GM23338 (cell line): ENCODE results near the gene FRMD3. TPM values are rescaled to one million over a fixed set of nuclear protein-coding genes. Genes with fewer than 3 reads are reported as not detected.

Experiments
- ATAC-seq: fragments of 200-7000 bp; cut with Tn5 transposase; 3 replicates; pipeline ENCODE4 v1.9.1; 2020
- DNase-seq: peaks from one replicate; pipeline ENCODE4 v3.0.0-alpha.2; 2015; ENCODE audit warnings: low spot score
- H2AFZ ChIP-seq: fragments of 200-600 bp; sonication (generic); 2 replicates; pipeline ENCODE4 v1.8.0; 2016; ENCODE audit warnings: antibody characterized with exemption, mild to moderate bottlenecking, moderate library complexity
- H3F3A ChIP-seq: fragments of 200-600 bp; sonication (generic); replicated peaks from 2 replicates; pipeline ENCODE4 v1.8.0; 2017; ENCODE audit warnings: antibody characterized with exemption, mixed run types, low read depth
- H3K27ac ChIP-seq: fragments of 200-600 bp; sonication (generic); 2 replicates; pipeline ENCODE4 v1.6.1; 2016; ENCODE audit warnings: low read depth
- H3K27me3 ChIP-seq: fragments of 200-600 bp; sonication (generic); 2 replicates; pipeline ENCODE4 v1.8.0; 2016; ENCODE audit warnings: mild to moderate bottlenecking, mixed run types, moderate library complexity; ENCODE audit not compliant: insufficient read depth
- H3K36me3 ChIP-seq: fragments of 200-600 bp; sonication (generic); 2 replicates; pipeline ENCODE4 v1.8.0; 2016; ENCODE audit warnings: mild to moderate bottlenecking; ENCODE audit not compliant: insufficient read depth
- H3K4me1 ChIP-seq: fragments of 200-600 bp; sonication (generic); 2 replicates; pipeline ENCODE4 v1.8.0; 2016; ENCODE audit warnings: mild to moderate bottlenecking, moderate library complexity; ENCODE audit not compliant: insufficient read depth
- H3K4me2 ChIP-seq: fragments of 200-600 bp; sonication (generic); 2 replicates; pipeline ENCODE4 v1.7.1; 2017; ENCODE audit warnings: mixed run types
- H3K4me3 ChIP-seq: fragments of 200-600 bp; sonication (generic); 2 replicates; pipeline ENCODE4 v1.6.1; 2016; ENCODE audit warnings: mixed run types
- H3K79me2 ChIP-seq: fragments of 200-600 bp; sonication (generic); replicated peaks from 2 replicates; pipeline ENCODE4 v1.8.0; 2017; ENCODE audit warnings: mild to moderate bottlenecking; ENCODE audit not compliant: insufficient read depth
- H3K9me2 ChIP-seq: fragments of 200-600 bp; sonication (generic); 2 replicates; pipeline ENCODE4 v1.8.0; 2017; ENCODE audit not compliant: insufficient read depth
- H4K20me1 ChIP-seq: fragments of 200-600 bp; sonication (generic); replicated peaks from 2 replicates; pipeline ENCODE4 v1.8.0; 2017; ENCODE audit warnings: mild to moderate bottlenecking; ENCODE audit not compliant: insufficient read depth
- H3K27ac Mint-ChIP-seq: 2 replicates; pipeline ENCODE4 v1.8.0; 2020; ENCODE audit warnings: inconsistent platforms, mild to moderate bottlenecking, moderate library complexity, mixed read lengths
- H3K27me3 Mint-ChIP-seq: 3 replicates; pipeline ENCODE4 v1.8.0; 2022; ENCODE audit warnings: low read depth, mild to moderate bottlenecking, moderate library complexity, mixed read lengths, inconsistent platforms; ENCODE audit not compliant: insufficient read depth, poor library complexity
- H3K36me3 Mint-ChIP-seq: 3 replicates; pipeline ENCODE4 v1.8.0; 2021; ENCODE audit warnings: low read depth, mild to moderate bottlenecking, inconsistent platforms, moderate library complexity, mixed read lengths
- H3K4me1 Mint-ChIP-seq: 3 replicates; pipeline ENCODE4 v1.8.0; 2020; ENCODE audit warnings: mild to moderate bottlenecking, inconsistent platforms, mixed read lengths
- H3K4me3 Mint-ChIP-seq: 3 replicates; pipeline ENCODE4 v1.8.0; 2021; ENCODE audit warnings: moderate library complexity, mild to moderate bottlenecking, inconsistent platforms, mixed read lengths
- H3K9me3 Mint-ChIP-seq: 3 replicates; pipeline ENCODE4 v1.8.0; 2020; ENCODE audit warnings: moderate library complexity, mild to moderate bottlenecking, inconsistent platforms, mixed read lengths
- CREB1 ChIP-seq: fragments of 250-450 bp; sonication (Bioruptor Pico); IDR thresholded peaks from 2 replicates; pipeline ENCODE4 v1.5.0; 2020; ENCODE audit warnings: low read depth, mild to moderate bottlenecking, moderate library complexity
- CTCF ChIP-seq, 2 experiments: fragments of 200-600 bp in 1 of 2; sonication (generic) in 1 of 2; conservative IDR thresholded peaks; 2 replicates each; pipeline versions ENCODE4 v1.5.1 to v1.6.1; 2016 to 2017; ENCODE audit warnings: antibody characterized with exemption in 2 of 2, low read depth in 2 of 2, mild to moderate bottlenecking in 2 of 2, moderate library complexity in 1 of 2
- ETS1 ChIP-seq: IDR thresholded peaks from 2 replicates; pipeline ENCODE4 v1.6.1; 2016; ENCODE audit warnings: antibody characterized with exemption
- EZH2 ChIP-seq: fragments of 200-600 bp; sonication (generic); IDR thresholded peaks from one replicate; pipeline ENCODE4 v1.8.0; 2017; ENCODE audit warnings: antibody characterized with exemption, mild to moderate bottlenecking, low read depth; ENCODE audit not compliant: unreplicated experiment
- EZH2phosphoT487 ChIP-seq: fragments of 200-600 bp; sonication (generic); IDR thresholded peaks from one replicate; pipeline ENCODE4 v1.8.1; 2018; ENCODE audit warnings: antibody characterized with exemption; ENCODE audit not compliant: unreplicated experiment
- JUNB ChIP-seq: IDR thresholded peaks from one replicate; pipeline ENCODE4 v1.6.1; 2016; ENCODE audit warnings: antibody characterized with exemption; ENCODE audit not compliant: unreplicated experiment
- NANOG ChIP-seq: IDR thresholded peaks from 2 replicates; pipeline ENCODE4 v1.6.1; 2016; ENCODE audit warnings: antibody characterized with exemption, borderline replicate concordance
- POLR2AphosphoS5 ChIP-seq: IDR thresholded peaks from 2 replicates; pipeline ENCODE4 v1.6.1; 2016; ENCODE audit warnings: antibody characterized with exemption, low read depth
- REST ChIP-seq: IDR thresholded peaks from one replicate; pipeline ENCODE4 v1.6.1; 2018; ENCODE audit warnings: antibody characterized with exemption; ENCODE audit not compliant: unreplicated experiment
- STAT1 ChIP-seq: IDR thresholded peaks from one replicate; pipeline ENCODE4 v1.6.1; 2016; ENCODE audit warnings: antibody characterized with exemption; ENCODE audit not compliant: unreplicated experiment
- ZNF114 ChIP-seq: fragments of 250-450 bp; sonication (Bioruptor Pico); IDR thresholded peaks from 2 replicates; pipeline ENCODE4 v1.5.0; 2020; ENCODE audit warnings: mild to moderate bottlenecking, moderate library complexity
- ZNF331 ChIP-seq: fragments of 250-450 bp; sonication (Bioruptor Pico); IDR thresholded peaks from 2 replicates; pipeline ENCODE4 v1.5.0; 2020; ENCODE audit warnings: low read depth, mild to moderate bottlenecking, moderate library complexity
- polyA plus RNA-seq: library from polyadenylated mRNA; unstranded; fragments of >200 nt; fragmentation: Nextera tagmentation; extraction: Ambion mirVana; gene quantifications from 2 replicates; pipeline ENCODE4 v1.2.1, GENCODE V29; 2016
- total RNA-seq: library from RNA; depleted of rRNA; stranded (reverse); fragments of >200 nt; shearing (Covaris generic); gene quantifications from 2 replicates; pipeline ENCODE4 v1.2.3, GENCODE V29; 2014

The FRMD3 gene
- total and polyA plus RNA-seq, 2 experiments from 2014 or later, result 0.47 to 1.2 TPM

GRCh38 chr9:83459830-83460229 lies 78.4 kb downstream of the FRMD3 start:
- ATAC-seq, result no peak
- TF ChIP-seq REST, result no peak
- TF ChIP-seq ZNF331 (CRISPR knock-in tag), result no peak
- no peak for TF ChIP-seq EZH2phosphoT487
- no peak for TF ChIP-seq ZNF114 (CRISPR knock-in tag)
- TF ChIP-seq JUNB, result no peak
- no peak for TF ChIP-seq STAT1
- TF ChIP-seq NANOG, result no peak
- no peak for TF ChIP-seq POLR2AphosphoS5
- no peak for TF ChIP-seq EZH2
- H3K4me1 ChIP-seq, result no peaks in the 10 kb centered on the region
- peaks cover 4% of the 10 kb centered on the region; the same call in 1 of the 2 replicates for H3K9me2 ChIP-seq
- H3K27me3 Mint-ChIP-seq, result no peaks in the 10 kb centered on the region
- H3K9me3 Mint-ChIP-seq, result peaks cover 8% of the 10 kb centered on the region
- no peaks in the 10 kb centered on the region for H3F3A ChIP-seq
- H3K4me1 Mint-ChIP-seq, result no peaks in the 10 kb centered on the region
- no peak overlapping the region for H2AFZ ChIP-seq
- no peak overlapping the region for H3K4me3 ChIP-seq
- no peak for DNase-seq
- H3K27ac ChIP-seq, result no peak overlapping the region
- no peak overlapping the region for H3K27ac Mint-ChIP-seq
- H3K27me3 ChIP-seq, result no peaks in the 10 kb centered on the region
- H4K20me1 ChIP-seq, result no peaks in the 10 kb centered on the region
- no peak overlapping the region for H3K4me2 ChIP-seq
- no peaks in the 10 kb centered on the region for H3K36me3 ChIP-seq
- no peaks in the 10 kb centered on the region for H3K79me2 ChIP-seq
- H3K36me3 Mint-ChIP-seq, result peaks cover 7% of the 10 kb centered on the region; the same call in 1 of the 3 replicates
- H3K4me3 Mint-ChIP-seq, result no peak overlapping the region

- peaks cover 8% of the 10 kb centered on the region for H3K9me3 Mint-ChIP-seq
- H3K4me3 Mint-ChIP-seq, result no peak overlapping the region
- Histone ChIP-seq H4K20me1 (no peaks in the 10 kb centered on the region), H3K36me3 (no peaks in the 10 kb centered on the region), H3K27me3 (no peaks in the 10 kb centered on the region), H3K27ac (no peak overlapping the region), H3F3A (no peaks in the 10 kb centered on the region), H3K4me3 (no peak overlapping the region), H2AFZ (no peak overlapping the region), H3K4me2 (no peak overlapping the region), H3K4me1 (no peaks in the 10 kb centered on the region), H3K9me2 (peaks cover 4% of the 10 kb centered on the region; the same call in 1 of the 2 replicates), H3K79me2 (no peaks in the 10 kb centered on the region)
- ATAC-seq, result no peak
- no peak overlapping the region for H3K27ac Mint-ChIP-seq
- no peaks in the 10 kb centered on the region for H3K4me1 Mint-ChIP-seq
- H3K27me3 Mint-ChIP-seq, result peaks cover 2% of the 10 kb centered on the region
- H3K36me3 Mint-ChIP-seq, result peaks cover 7% of the 10 kb centered on the region; the same call in 1 of the 3 replicates
- no peak for DNase-seq
- TF ChIP-seq ZNF331 (CRISPR knock-in tag), result no peak
- no peak for TF ChIP-seq JUNB
- TF ChIP-seq EZH2, result no peak
- no peak for TF ChIP-seq CTCF (conservative IDR thresholded peaks at IDR 0.05; ENCODE audit: low read depth in 2 of 2)
- TF ChIP-seq CREB1 (CRISPR knock-in tag), result no peak
- TF ChIP-seq EZH2phosphoT487, result no peak
- TF ChIP-seq REST, result no peak
- TF ChIP-seq ZNF114 (CRISPR knock-in tag), result no peak
- TF ChIP-seq ETS1, result no peak
Observed at GRCh38 chr9:83458530-83458929, 79.7 kb downstream of the FRMD3 start.
